Activated CD8-positive, alpha-beta T cell treated with anti-CD3 and anti-CD28 coated beads for 36 hours (primary cell): ENCODE data around the gene TCL1A. TPM values are rescaled to one million over a fixed set of nuclear protein-coding genes. Genes with fewer than 3 reads are reported as not detected.

ENCODE experiments used
- ATAC-seq: fragments of 200-7000 bp; cut with Tn5 transposase; one replicate; pipeline ENCODE4 v1.10.0; 2021; ENCODE audit warnings: mild to moderate bottlenecking, moderate library complexity
- CTCF ChIA-PET: fragments of 350-600 bp; sonication (Branson Sonifier 250); formaldehyde crosslinking; loops from one replicate; lab custom pipeline; 2021; ENCODE audit warnings: antibody characterized with exemption; lab: Charles Lee
- POLR2A ChIA-PET: fragments of 350-600 bp; sonication (Branson Sonifier 250); formaldehyde crosslinking; loops from one replicate; lab custom pipeline; 2021; ENCODE audit warnings: antibody characterized with exemption; lab: Charles Lee
- DNase-seq: peaks from one replicate; pipeline ENCODE4 v3.0.0-alpha.2; 2020
- H3K27ac Mint-ChIP-seq: one replicate; pipeline ENCODE4 v1.8.0; 2021; ENCODE audit warnings: mild to moderate bottlenecking, mixed read lengths
- H3K27me3 Mint-ChIP-seq: one replicate; pipeline ENCODE4 v1.8.0; 2021; ENCODE audit warnings: mixed read lengths
- H3K36me3 Mint-ChIP-seq: one replicate; pipeline ENCODE4 v1.8.0; 2021; ENCODE audit warnings: low read depth, mixed read lengths
- H3K4me1 Mint-ChIP-seq: one replicate; pipeline ENCODE4 v1.8.0; 2021; ENCODE audit warnings: low read depth, mixed read lengths
- H3K4me3 Mint-ChIP-seq: one replicate; pipeline ENCODE4 v1.8.0; 2021; ENCODE audit warnings: mild to moderate bottlenecking, moderate library complexity, mixed read lengths
- H3K9me3 Mint-ChIP-seq: one replicate; pipeline ENCODE4 v1.8.0; 2021; ENCODE audit warnings: mixed read lengths
- intact Hi-C: fragments of 100-400 bp; cut with micrococcal nuclease; formaldehyde crosslinking; loops from one replicate; pipeline ENCODE4 v1.10.0; 2022
- total RNA-seq, 2 experiments: library from RNA; stranded (reverse); gene quantifications; one replicate each; pipeline ENCODE4 v1.2.3, GENCODE V29; 2021
- TF ChIP-seq, protein P1 (sequence below): fragments of 200-600 bp; IDR thresholded peaks from one replicate; pipeline ENCODE4 v1.8.0; 2022; ENCODE audit warnings: antibody characterized with exemption, mild to moderate bottlenecking

The TCL1A gene
- total RNA-seq, 2 experiments from 2014 or later: 0.65 to 1.1 TPM

DNA sequence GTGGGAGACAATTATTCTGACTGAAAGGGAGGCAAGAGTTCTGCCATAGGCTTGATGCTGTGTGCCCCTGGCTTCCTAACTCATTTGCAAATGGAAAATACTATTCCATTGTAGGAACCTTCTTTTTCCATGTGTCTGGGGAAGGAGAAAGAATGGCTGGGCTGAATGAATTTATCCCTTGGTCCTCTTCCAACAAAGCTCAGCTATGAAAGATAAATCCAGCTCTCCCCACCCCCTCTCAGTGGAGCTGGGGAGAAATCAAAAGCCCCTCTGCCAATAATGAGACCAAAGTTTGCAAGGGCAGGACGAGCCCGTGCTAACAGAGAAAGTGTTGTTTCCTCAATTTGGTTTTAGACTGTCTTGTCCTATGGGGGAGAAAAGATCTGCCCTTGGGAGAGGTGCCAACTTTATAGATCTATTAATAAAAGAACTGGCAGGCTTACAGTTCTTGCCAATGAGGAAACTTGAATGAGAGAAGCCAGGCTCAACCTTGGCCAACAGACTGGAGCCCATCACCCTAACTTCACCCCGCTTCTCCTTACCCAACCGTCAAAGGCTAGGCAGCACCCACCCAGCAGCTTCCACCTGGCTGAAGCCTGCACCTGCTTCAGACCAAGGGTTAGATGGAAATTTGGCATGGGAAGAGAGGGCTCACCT, 36.6 kb downstream of the TCL1A start:
- no peaks in the 10 kb centered on the region for H3K36me3 Mint-ChIP-seq
- H3K4me3 Mint-ChIP-seq: no peak overlapping the region
- H3K9me3 Mint-ChIP-seq: no peaks in the 10 kb centered on the region
- CTCF ChIA-PET: no interaction called here
- TF ChIP-seq, protein P1, sequence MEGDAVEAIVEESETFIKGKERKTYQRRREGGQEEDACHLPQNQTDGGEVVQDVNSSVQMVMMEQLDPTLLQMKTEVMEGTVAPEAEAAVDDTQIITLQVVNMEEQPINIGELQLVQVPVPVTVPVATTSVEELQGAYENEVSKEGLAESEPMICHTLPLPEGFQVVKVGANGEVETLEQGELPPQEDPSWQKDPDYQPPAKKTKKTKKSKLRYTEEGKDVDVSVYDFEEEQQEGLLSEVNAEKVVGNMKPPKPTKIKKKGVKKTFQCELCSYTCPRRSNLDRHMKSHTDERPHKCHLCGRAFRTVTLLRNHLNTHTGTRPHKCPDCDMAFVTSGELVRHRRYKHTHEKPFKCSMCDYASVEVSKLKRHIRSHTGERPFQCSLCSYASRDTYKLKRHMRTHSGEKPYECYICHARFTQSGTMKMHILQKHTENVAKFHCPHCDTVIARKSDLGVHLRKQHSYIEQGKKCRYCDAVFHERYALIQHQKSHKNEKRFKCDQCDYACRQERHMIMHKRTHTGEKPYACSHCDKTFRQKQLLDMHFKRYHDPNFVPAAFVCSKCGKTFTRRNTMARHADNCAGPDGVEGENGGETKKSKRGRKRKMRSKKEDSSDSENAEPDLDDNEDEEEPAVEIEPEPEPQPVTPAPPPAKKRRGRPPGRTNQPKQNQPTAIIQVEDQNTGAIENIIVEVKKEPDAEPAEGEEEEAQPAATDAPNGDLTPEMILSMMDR: no peak
- DNase-seq (no peak), ATAC-seq (no peak)
- peaks cover 9% of the 10 kb centered on the region for H3K27me3 Mint-ChIP-seq
- intact Hi-C loops: no loop called here
- POLR2A ChIA-PET: no interaction called here
- H3K4me1 Mint-ChIP-seq: no peaks in the 10 kb centered on the region
- no peak overlapping the region for H3K27ac Mint-ChIP-seq

DNA sequence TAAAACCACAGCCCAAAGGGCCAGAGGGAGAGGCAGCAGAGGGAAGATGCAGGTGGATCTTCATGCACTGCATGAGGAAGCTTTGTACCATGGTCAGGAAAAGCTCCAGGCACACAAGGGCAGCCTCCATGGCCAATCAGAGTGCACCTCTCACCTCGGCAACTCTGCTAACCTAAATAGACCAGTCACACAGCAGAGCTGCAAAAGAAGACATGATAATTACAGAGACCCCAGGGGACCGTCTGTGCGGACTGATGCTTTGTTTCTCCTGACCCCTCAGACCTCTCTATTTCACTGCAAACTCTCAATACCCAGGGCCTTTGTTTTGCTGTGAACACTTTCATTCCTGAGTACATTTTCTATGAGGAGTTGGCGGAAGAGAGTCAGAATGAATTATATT, 38.4 kb downstream of the TCL1A start:
- Mint-ChIP-seq H3K4me1 (no peaks in the 10 kb centered on the region), H3K9me3 (no peaks in the 10 kb centered on the region), H3K27ac (no peak overlapping the region), H3K36me3 (no peaks in the 10 kb centered on the region), H3K27me3 (peaks cover 10% of the 10 kb centered on the region), H3K4me3 (no peak overlapping the region)
- ATAC-seq (no peak), DNase-seq (no peak)
- ChIA-PET CTCF (no interaction called here), POLR2A (no interaction called here)
- intact Hi-C loops: no loop called here
- TF ChIP-seq, protein P1: no peak

DNA sequence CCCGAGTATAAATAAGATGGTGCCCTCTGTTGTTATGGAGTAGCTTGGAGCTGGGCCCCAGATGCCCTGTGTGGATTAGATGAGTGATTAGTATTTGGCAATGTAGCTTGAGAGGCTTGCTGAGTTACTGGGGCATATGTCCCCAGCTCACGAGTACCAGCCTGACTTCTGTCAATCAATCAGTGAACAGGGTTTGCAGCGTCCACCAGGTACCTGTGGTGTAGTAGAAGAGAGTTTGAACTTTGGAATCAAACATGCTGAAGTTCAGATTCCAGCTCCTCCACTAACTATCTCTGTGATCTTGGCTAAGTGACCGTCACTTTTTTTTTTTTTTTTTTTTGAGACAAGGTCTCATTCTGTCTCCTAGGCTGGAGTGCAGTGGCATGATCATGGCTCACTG, 39.3 kb downstream of the TCL1A start:
- Mint-ChIP-seq H3K27me3 (peaks cover 10% of the 10 kb centered on the region), H3K36me3 (no peaks in the 10 kb centered on the region), H3K4me1 (no peaks in the 10 kb centered on the region), H3K9me3 (no peaks in the 10 kb centered on the region), H3K4me3 (no peak overlapping the region), H3K27ac (no peak overlapping the region)
- ChIA-PET POLR2A (no interaction called here), CTCF (interaction anchor here (1.2 kb wide), 1 partner anchor 9 kb away, joined by 3 read pairs; no protein-coding TSS in a partner anchor)
- no peak for DNase-seq
- TF ChIP-seq, protein P1: no peak
- no peak for ATAC-seq
- intact Hi-C loops: no loop called here

DNA sequence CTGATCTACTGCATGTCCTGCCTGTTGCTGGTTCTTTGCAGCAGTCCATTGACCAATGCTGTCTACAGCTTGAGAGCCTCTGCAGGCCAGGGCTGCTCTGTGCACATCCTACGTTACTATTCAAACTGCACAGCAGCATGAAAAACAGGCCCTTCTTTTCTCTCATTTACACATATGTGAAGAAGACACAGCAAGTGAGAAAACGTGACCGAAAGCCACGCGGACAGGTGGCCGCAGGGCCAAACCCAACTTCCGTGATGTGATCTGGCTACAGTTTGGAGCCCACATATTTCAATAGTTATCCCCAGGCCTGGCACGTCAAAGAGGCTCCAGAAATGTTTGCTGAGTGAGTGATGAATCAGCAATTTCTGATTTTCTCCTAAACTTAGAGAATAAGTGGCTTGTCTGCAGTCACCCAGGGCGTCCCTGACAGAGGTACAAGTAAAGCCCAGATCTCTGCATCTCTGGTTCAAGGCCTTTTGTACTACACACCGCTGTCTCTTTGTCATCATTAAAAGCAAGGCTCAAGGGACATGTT, 45.6 kb downstream of the TCL1A start:
- H3K4me3 Mint-ChIP-seq: no peak overlapping the region
- DNase-seq (no peak), ATAC-seq (no peak)
- TF ChIP-seq, protein P1: no peak
- no peaks in the 10 kb centered on the region for H3K36me3 Mint-ChIP-seq
- ChIA-PET CTCF (no interaction called here), POLR2A (no interaction called here)
- no peaks in the 10 kb centered on the region for H3K4me1 Mint-ChIP-seq
- no peak overlapping the region for H3K27ac Mint-ChIP-seq
- H3K27me3 Mint-ChIP-seq: peaks cover 8% of the 10 kb centered on the region
- no peaks in the 10 kb centered on the region for H3K9me3 Mint-ChIP-seq
- intact Hi-C loops: no loop called here

DNA sequence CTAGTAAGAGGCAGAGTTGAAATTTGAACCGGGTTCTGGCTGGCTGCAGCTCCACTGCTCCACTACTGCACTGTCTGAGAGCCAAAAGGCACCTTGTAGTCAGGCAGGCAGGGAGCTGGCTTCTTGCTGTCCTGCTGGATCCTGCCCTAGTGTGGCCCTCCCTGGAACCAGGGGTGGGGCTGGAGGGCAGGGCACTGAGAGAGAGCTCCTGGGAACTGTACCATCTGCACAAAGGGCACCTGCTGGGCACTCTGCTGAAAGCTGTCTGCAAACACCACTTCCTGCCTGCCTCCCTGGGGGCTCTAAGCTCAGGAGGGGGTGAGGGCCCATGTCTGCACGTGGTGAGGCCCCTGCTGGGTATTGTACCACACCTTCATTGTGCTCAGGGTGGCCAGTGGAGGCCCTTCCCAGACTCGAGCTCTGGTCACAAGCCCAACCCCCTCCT, 46.7 kb downstream of the TCL1A start:
- ChIA-PET CTCF (no interaction called here), POLR2A (no interaction called here)
- intact Hi-C loops: no loop called here
- Mint-ChIP-seq H3K36me3 (no peaks in the 10 kb centered on the region), H3K27ac (no peak overlapping the region), H3K9me3 (no peaks in the 10 kb centered on the region), H3K27me3 (peaks cover 5% of the 10 kb centered on the region), H3K4me1 (no peaks in the 10 kb centered on the region), H3K4me3 (no peak overlapping the region)
- ATAC-seq: no peak
- DNase-seq: no peak
- TF ChIP-seq, protein P1: no peak
